Measurements from ENCODE around the gene MRPL46.
"Not testable (repeated sequence)": the region's sequence is repeated elsewhere in the genome, so short reads cannot be mapped to it uniquely, and the experiment has no call there.

Gene MRPL46

GRCh38 chr15:88477904-88478303 lies 10.7 kb upstream of the MRPL46 start:
- no peak for DNase-seq (ENCODE audit: low read depth in 2 of 2)

- DNase-seq (ENCODE audit: low read depth in 2 of 2) = no peak
Observed at GRCh38 chr15:88477126-88477525, 9.9 kb upstream of the MRPL46 start.

DNA sequence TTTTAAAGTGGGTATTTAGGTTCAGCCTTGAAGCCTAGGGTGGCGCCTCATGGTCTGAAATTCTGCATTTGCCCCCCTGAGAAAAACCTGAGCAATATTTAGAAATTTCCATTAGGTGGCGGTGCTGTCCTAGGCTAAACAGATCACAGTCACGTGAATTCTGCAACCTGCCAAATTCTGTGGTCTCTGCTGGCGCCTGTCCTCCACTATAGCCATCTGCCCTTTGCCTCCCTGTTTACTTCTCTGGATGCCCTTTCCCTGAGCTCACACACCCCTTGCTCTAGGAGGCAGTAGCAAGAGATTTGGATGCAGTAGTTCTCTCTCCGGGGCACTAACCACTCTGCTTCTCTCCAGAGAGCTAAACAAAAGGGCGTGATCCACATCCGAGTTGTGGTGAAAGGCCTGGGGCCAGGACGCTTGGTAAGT lies 9.5 kb upstream of the MRPL46 start:
- DNase-seq (ENCODE audit: low read depth in 2 of 2) = peak in 1 of 2 donors; percentile 4

DNA sequence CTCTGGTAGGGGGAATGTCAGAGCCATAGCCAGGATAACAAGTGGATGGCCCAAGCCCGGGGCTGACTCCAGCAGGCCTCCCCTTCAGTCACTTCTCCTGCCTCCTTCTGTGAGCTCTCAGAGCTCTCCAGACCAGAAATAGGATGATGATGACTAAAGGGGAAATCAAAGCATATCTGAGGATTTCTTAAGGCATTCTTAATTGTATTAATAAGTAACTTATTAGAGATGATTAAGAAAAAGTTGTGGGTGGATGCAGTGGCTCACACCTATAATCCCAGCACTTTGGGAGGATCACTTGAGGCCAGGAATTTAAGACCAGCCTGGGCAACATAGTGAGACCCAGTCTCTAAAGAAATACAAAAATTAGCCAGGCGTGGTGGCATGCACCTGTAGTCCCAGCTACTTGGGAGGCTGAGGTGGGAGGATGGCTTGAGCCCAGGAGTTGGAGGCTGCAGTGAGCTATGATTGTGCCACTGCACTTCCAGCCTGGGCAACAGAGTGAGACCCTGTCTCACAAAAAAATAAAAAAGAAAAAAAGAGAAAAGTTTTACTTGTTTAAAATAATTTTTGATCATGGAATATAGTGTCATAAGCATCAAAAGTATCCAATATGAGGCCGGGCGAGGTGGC lies 6.6 kb upstream of the MRPL46 start:
- not testable (repeated sequence) for DNase-seq (ENCODE audit: low read depth in 2 of 2)

DNA sequence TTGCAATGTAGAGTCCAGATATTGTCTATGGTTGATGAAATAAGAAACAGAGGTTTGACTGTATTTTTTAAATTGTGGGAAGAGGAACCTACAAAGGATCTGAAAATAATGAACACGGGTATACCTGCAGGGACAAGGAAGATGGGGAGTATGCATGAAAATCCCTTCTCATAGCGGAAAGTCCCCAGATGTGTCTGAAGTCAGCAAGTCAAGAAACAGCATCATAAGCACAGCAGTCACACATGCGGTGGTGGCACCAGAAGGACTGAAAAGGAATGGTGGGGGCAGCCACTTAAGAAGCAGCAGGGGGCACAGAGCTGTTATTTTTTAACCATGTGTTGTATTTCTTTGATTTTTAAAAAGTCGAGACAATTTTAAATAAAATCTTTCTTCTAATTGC lies 5.0 kb upstream of the MRPL46 start:
- no peak for DNase-seq (ENCODE audit: low read depth in 2 of 2)

- DNase-seq (ENCODE audit: low read depth in 2 of 2) = no peak
Observed at GRCh38 chr15:88470625-88471372, 3.6 kb upstream of the MRPL46 start.

DNA sequence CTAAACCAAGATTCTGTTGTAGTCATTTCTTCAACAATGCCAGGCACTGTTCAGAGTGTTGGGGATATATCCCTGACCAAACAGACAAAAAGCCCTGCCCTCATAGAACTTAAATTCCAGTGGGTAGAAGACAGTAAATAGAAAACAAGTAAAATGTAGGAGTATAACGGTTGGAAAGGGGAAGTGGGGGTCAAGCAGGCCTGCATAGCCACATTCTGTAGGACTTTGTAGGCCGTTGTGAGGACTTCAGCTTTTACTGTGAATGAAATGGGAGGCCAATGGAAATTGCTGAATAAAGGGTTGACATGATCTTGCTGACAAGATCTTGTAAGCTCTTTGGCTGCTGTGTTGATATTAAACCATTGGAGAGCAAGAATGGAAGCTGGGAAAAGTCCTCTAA lies 2.1 kb upstream of the MRPL46 start:
- no peak for DNase-seq (ENCODE audit: low read depth in 2 of 2)

GRCh38 chr15:88468721-88469120 lies 1.5 kb upstream of the MRPL46 start:
- DNase-seq (ENCODE audit: low read depth in 2 of 2) = not testable (repeated sequence)

DNA sequence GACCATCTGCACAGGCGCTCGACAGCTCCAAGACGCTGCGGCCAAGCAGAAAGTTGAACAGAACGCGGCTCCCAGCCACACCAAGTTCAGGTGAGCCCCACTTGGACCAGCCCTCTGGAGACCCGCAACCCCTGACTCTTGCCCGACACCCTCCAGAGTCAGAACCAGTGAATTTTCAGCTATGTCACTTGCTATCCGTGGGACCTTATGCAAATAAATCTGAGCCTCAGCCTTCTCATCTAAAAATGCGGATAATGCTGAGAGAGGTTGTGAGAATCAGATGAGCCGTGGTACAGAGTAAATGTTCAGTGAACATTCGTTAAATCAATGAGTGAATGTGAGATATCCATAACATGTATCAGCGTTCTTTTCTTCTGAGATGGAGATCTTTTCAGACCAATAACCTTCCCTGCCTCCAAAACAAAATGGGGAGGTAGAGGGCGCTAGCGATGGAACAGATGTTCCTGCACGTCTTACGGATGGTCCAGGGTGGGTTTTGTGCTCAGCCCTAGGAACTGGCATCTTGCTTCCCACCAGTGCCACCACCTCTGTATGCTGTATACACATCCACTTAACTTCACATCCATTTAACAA lies 844 bp upstream of the MRPL46 start:
- DNase-seq (ENCODE audit: low read depth in 2 of 2) = no peak

- DNase-seq (ENCODE audit: low read depth in 2 of 2) = no peak
Observed at GRCh38 chr15:88465633-88466224, 1.5 kb downstream of the MRPL46 start.

DNA sequence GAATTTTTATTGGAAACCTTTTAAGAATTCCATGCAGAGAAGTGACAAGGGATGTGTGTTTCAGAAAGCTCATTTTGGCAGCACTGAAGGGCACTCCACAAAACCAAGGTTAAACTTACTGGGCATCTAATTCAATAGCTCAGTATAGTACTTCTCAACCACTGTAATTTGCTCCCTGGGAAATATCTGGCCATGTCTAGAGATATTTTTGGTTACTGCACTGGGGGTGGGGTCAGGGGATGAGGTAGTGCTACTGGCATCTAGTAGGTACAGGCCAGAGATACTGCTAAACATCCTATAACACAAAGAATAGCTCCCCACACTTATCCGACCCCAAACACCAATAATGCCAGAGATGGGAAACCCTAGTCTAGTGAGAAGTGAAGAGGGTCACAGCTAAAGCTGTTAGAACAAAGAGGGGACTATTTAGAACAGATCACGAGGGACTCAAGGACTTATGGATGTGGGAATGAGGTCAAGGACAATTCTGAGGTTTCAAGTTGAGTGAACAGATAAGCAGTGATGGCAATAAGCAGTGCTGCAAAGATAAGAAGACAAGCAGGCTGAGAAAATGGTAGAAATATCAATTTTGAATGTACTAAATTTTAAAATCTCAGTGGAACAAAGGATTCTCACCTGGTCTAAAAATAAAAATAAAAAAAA lies 3.2 kb downstream of the MRPL46 start:
- DNase-seq (ENCODE audit: low read depth in 2 of 2) = no peak

- DNase-seq (ENCODE audit: low read depth in 2 of 2) = no peak
Observed at GRCh38 chr15:88456733-88457132, 10.5 kb downstream of the MRPL46 start.

- DNase-seq (ENCODE audit: low read depth in 2 of 2) = peak; percentile 4 to 20
Observed at GRCh38 chr15:88454867-88455810, 12.0 kb downstream of the MRPL46 start.

GRCh38 chr15:88454236-88454635 lies 13.0 kb downstream of the MRPL46 start:
- no peak for DNase-seq (ENCODE audit: low read depth in 2 of 2)

GRCh38 chr15:88453651-88454050 lies 13.5 kb downstream of the MRPL46 start:
- DNase-seq (ENCODE audit: low read depth in 2 of 2) = no peak

DNA sequence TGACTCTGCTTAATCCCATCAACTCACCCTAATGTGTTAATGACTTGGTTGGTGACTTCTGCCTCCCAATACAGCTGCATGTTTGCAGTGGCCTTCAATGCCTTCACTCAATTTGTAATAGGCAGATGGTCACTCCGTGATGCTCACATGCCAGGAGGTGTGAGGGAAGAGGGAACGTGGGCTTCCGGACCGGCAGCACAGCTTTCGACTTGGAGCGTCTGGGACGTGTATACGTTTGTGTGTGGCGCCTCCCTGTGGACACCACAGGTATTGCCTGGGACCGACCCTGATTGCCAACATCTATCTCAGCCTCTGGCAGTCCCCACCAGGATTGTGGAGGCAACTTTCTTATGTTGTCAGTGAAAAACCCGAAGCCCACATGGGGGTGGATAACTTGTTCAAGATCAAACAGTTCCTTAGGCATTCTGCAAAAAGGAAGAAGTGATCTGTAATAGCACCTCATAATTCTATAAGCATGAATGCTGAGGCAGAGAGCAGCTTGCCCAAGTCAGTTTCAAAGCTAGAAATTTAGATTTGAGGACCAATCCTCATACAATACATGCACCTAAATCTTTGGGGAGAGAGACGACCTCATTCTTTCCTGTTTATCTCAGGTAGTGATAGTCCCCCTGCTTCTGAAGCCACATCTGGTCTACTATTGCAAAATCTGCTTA lies 16.9 kb downstream of the MRPL46 start:
- peak; percentile 19 to 56 for DNase-seq (ENCODE audit: low read depth in 2 of 2)

DNA sequence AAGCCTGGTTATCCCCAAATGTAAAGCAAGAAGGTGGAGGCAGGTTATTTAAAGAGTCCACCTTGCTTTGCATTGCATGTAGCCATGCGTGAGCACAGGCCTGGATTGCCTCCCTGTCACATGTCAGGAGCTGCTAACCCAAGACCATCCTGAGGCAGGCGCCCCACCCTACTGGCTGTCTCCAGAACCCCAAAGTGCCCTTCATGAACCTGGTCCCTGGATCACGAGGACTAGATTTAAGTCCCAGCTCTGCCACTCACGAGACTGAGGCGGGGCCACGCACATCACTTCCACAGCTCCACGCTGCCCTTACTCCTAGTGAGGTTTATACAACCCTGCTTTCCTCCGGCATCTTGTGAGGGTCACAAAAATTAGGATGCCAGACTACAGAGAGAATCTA lies 17.6 kb downstream of the MRPL46 start:
- no peak for DNase-seq (ENCODE audit: low read depth in 2 of 2)

GRCh38 chr15:88448991-88449461 lies 18.2 kb downstream of the MRPL46 start:
- DNase-seq (ENCODE audit: low read depth in 2 of 2) = no peak

- DNase-seq (ENCODE audit: low read depth in 2 of 2) = no peak
Observed at GRCh38 chr15:88447741-88448140, 19.4 kb downstream of the MRPL46 start.

- DNase-seq (ENCODE audit: low read depth in 2 of 2) = no peak
Observed at GRCh38 chr15:88447206-88447605, 20.0 kb downstream of the MRPL46 start.

Measured in stimulated activated CD4-positive, alpha-beta T cell treated with anti-CD3 and anti-CD28 coated beads, Interleukin-1b, Interleukin-23, amount 100 ng/mL, for 4 hours (primary cell).